Liver (tissue), 9 donors: ENCODE data around the gene EPB41L4A. TPM values are rescaled to one million over a fixed set of nuclear protein-coding genes. Genes with fewer than 3 reads are reported as not detected.

Experiments used
- DNase-seq: peaks from one replicate; pipeline ENCODE4 v3.0.0-alpha.2; 2017; ENCODE audit warnings: low spot score
- H3K27ac ChIP-seq, 2 donors: one replicate each; pipeline ENCODE4 v1.7.0; 2013; ENCODE audit warnings: inconsistent platforms in 2 of 2, low read length in 2 of 2, control low read depth in 1 of 2, low read depth in 1 of 2, mild to moderate bottlenecking in 1 of 2
- H3K27me3 ChIP-seq, 4 donors: one replicate each; pipeline versions ENCODE4 v1.6.1 to v1.7.0; 2013; ENCODE audit warnings: low read length in 3 of 4, inconsistent platforms in 1 of 4, mild to moderate bottlenecking in 1 of 4, moderate library complexity in 1 of 4; ENCODE audit not compliant: control insufficient read depth in 4 of 4, insufficient read depth in 4 of 4
- H3K36me3 ChIP-seq, 4 donors: one replicate each; pipeline versions ENCODE4 v1.6.1 to v1.7.0; 2013; ENCODE audit warnings: low read length in 3 of 4, mild to moderate bottlenecking in 3 of 4, low read depth in 1 of 4, moderate library complexity in 1 of 4; ENCODE audit not compliant: control insufficient read depth in 4 of 4, insufficient read depth in 3 of 4
- H3K4me1 ChIP-seq, 4 donors: one replicate each; pipeline versions ENCODE4 v1.6.1 to v1.7.0; 2013; ENCODE audit warnings: low read length in 3 of 4, mild to moderate bottlenecking in 3 of 4, moderate library complexity in 1 of 4; ENCODE audit not compliant: control insufficient read depth in 4 of 4, insufficient read depth in 4 of 4
- H3K4me3 ChIP-seq, 3 donors: one replicate each; pipeline versions ENCODE4 v1.6.1 to v1.7.0; 2013; ENCODE audit warnings: low read length in 3 of 3, control low read depth in 1 of 3, low read depth in 1 of 3, mild to moderate bottlenecking in 1 of 3
- H3K9ac ChIP-seq, 2 donors: one replicate each; pipeline ENCODE4 v1.7.0; 2013; ENCODE audit warnings: low read length in 2 of 2, mild to moderate bottlenecking in 2 of 2, moderate library complexity in 2 of 2, control low read depth in 1 of 2, low read depth in 1 of 2
- H3K9me3 ChIP-seq, 4 donors: one replicate each; pipeline versions ENCODE4 v1.6.1 to v1.7.0; 2013; ENCODE audit warnings: low read length in 3 of 4; ENCODE audit not compliant: control insufficient read depth in 4 of 4
- EGR1 ChIP-seq, 2 donors: IDR thresholded peaks; 2 replicates each; pipeline ENCODE4 v1.6.1; 2016 to 2018; ENCODE audit warnings: antibody characterized with exemption in 2 of 2, low read depth in 2 of 2
- FOXA1 ChIP-seq: IDR thresholded peaks from 2 replicates; pipeline ENCODE4 v1.6.1; 2016; ENCODE audit warnings: antibody characterized with exemption
- FOXA2 ChIP-seq: IDR thresholded peaks from 2 replicates; pipeline ENCODE4 v1.6.1; 2016; ENCODE audit warnings: antibody characterized with exemption
- GABPA ChIP-seq, 2 donors: IDR thresholded peaks in 1 of 2; conservative IDR thresholded peaks in 1 of 2; 2 replicates each; pipeline ENCODE4 v1.6.1; 2016; ENCODE audit warnings: antibody characterized with exemption in 2 of 2, mild to moderate bottlenecking in 1 of 2, moderate library complexity in 1 of 2
- HNF4A ChIP-seq, 2 donors: conservative IDR thresholded peaks; 2 replicates each; pipeline ENCODE4 v1.6.1; 2016; ENCODE audit warnings: antibody characterized with exemption in 2 of 2, mild to moderate bottlenecking in 2 of 2
- HNF4G ChIP-seq: IDR thresholded peaks from 2 replicates; pipeline ENCODE4 v1.6.1; 2016; ENCODE audit warnings: antibody characterized with exemption
- JUND ChIP-seq, 2 donors: IDR thresholded peaks; 2 replicates each; pipeline ENCODE4 v1.6.1; 2016; ENCODE audit warnings: antibody characterized with exemption in 2 of 2
- NR2F2 ChIP-seq: IDR thresholded peaks from 2 replicates; pipeline ENCODE4 v1.6.1; 2016; ENCODE audit warnings: antibody characterized with exemption
- RAD21 ChIP-seq, 2 donors: IDR thresholded peaks; 2 replicates each; pipeline ENCODE4 v1.6.1; 2016; ENCODE audit warnings: antibody characterized with exemption in 2 of 2, mild to moderate bottlenecking in 2 of 2
- RXRA ChIP-seq, 2 donors: IDR thresholded peaks; 2 replicates each; pipeline ENCODE4 v1.6.1; 2017 to 2018; ENCODE audit warnings: antibody characterized with exemption in 2 of 2, mild to moderate bottlenecking in 1 of 2
- SP1 ChIP-seq: IDR thresholded peaks from 2 replicates; pipeline ENCODE4 v1.6.1; 2018; ENCODE audit warnings: antibody characterized with exemption, mild to moderate bottlenecking
- TAF1 ChIP-seq: conservative IDR thresholded peaks from 2 replicates; pipeline ENCODE4 v1.6.1; 2016; ENCODE audit warnings: antibody characterized with exemption, mild to moderate bottlenecking
- YY1 ChIP-seq: IDR thresholded peaks from 2 replicates; pipeline ENCODE4 v1.6.1; 2016; ENCODE audit warnings: antibody characterized with exemption, mild to moderate bottlenecking
- WGBS: extraction: QIAGEN DNeasy Blood & Tissue Kit; methylation state at CpG from one replicate; pipeline ENCODE4 v1.1.7; 2013; 5-methylcytosine and 5-hydroxymethylcytosine counted together
- polyA plus RNA-seq, 2 donors: library from polyadenylated mRNA; stranded (reverse) in 1 of 2; unstranded in 1 of 2; fragments of 200-250 nt in 1 of 2; fragments of >200 nt in 1 of 2; fragmentation: Nextera tagmentation in 1 of 2; extraction: Ambion mirVana in 1 of 2; gene quantifications; one replicate each; pipeline versions ENCODE4 v1.2.1 to v1.2.3, GENCODE V29; 2013 to 2015
- total RNA-seq, 2 donors: library from RNA; depleted of rRNA; stranded (reverse); fragments of >200 nt; gene quantifications; one replicate each; pipeline ENCODE4 v1.2.3, GENCODE V29; 2014
- TF ChIP-seq, protein P1 (sequence below): IDR thresholded peaks from 2 replicates; pipeline ENCODE4 v1.6.1; 2016; ENCODE audit warnings: antibody characterized with exemption
- TF ChIP-seq, protein P2 (sequence below): IDR thresholded peaks from 2 replicates; pipeline ENCODE4 v1.6.1; 2016; ENCODE audit warnings: antibody characterized with exemption, mild to moderate bottlenecking
- TF ChIP-seq, protein P3 (sequence below): IDR thresholded peaks from 2 replicates; pipeline ENCODE4 v1.6.1; 2016; ENCODE audit warnings: antibody characterized with exemption
- TF ChIP-seq, protein P4 (sequence below): fragments of 150-350 bp; IDR thresholded peaks from 2 replicates; pipeline ENCODE4 v1.5.1; 2017; ENCODE audit warnings: improper control_type of control experiment, low read depth, low read length; ENCODE audit not compliant: missing input control
- TF ChIP-seq, protein P5 (sequence below): IDR thresholded peaks from 2 replicates; pipeline ENCODE4 v1.6.1; 2016; ENCODE audit warnings: antibody characterized with exemption
- donor health status: healthy.
- donor health status: healthy.
- donor health status: healthy.
- donor health status: healthy.
- donor health status: healthy.

EPB41L4A gene
- total and polyA plus RNA-seq, 4 donors, result 1.1 to 8.0 (median 3.9) TPM

DNA sequence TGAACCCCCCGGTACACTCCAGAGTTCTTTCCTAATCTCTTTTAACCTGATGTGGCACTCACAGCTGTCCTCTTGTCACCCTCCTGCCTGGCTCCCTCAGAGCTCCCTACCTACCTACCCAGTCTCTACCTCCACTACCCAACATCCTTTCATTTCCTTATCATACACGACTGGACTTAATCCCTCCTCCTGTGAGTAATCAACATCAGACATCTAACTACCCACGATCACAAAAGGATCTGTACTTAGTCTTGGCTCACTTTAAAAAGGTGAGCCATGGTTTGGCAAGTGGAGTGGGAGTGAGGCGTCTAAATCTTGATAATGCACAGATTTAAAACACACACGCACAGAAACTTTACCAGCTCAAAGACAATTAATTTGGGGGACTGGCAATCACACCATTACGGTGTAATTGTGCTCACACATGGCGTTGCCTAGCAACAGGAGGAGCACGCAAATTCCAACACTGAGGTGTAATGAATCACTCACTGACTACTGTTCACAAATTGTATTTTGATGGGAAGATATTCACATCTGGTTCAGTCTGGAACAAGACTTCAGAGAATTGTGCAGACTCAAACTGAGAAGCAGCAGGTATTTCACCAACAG lies 235.9 kb downstream of the EPB41L4A start:
- no peaks in the 10 kb centered on the region for H3K4me1 ChIP-seq
- H3K27ac ChIP-seq, result no peak overlapping the region
- no peak overlapping the region for H3K4me3 ChIP-seq
- no peak overlapping the region for H3K9ac ChIP-seq
- TF ChIP-seq YY1, result no peak
- no peak for TF ChIP-seq HNF4G
- TF ChIP-seq SP1, result no peak
- no peak for TF ChIP-seq FOXA2
- TF ChIP-seq NR2F2, result no peak
- TF ChIP-seq EGR1 (IDR thresholded peaks at IDR 0.05; ENCODE audit: low read depth in 2 of 2), result no peak
- TF ChIP-seq, protein P1, sequence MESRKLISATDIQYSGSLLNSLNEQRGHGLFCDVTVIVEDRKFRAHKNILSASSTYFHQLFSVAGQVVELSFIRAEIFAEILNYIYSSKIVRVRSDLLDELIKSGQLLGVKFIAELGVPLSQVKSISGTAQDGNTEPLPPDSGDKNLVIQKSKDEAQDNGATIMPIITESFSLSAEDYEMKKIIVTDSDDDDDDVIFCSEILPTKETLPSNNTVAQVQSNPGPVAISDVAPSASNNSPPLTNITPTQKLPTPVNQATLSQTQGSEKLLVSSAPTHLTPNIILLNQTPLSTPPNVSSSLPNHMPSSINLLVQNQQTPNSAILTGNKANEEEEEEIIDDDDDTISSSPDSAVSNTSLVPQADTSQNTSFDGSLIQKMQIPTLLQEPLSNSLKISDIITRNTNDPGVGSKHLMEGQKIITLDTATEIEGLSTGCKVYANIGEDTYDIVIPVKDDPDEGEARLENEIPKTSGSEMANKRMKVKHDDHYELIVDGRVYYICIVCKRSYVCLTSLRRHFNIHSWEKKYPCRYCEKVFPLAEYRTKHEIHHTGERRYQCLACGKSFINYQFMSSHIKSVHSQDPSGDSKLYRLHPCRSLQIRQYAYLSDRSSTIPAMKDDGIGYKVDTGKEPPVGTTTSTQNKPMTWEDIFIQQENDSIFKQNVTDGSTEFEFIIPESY, result no peak
- TF ChIP-seq, protein P2, sequence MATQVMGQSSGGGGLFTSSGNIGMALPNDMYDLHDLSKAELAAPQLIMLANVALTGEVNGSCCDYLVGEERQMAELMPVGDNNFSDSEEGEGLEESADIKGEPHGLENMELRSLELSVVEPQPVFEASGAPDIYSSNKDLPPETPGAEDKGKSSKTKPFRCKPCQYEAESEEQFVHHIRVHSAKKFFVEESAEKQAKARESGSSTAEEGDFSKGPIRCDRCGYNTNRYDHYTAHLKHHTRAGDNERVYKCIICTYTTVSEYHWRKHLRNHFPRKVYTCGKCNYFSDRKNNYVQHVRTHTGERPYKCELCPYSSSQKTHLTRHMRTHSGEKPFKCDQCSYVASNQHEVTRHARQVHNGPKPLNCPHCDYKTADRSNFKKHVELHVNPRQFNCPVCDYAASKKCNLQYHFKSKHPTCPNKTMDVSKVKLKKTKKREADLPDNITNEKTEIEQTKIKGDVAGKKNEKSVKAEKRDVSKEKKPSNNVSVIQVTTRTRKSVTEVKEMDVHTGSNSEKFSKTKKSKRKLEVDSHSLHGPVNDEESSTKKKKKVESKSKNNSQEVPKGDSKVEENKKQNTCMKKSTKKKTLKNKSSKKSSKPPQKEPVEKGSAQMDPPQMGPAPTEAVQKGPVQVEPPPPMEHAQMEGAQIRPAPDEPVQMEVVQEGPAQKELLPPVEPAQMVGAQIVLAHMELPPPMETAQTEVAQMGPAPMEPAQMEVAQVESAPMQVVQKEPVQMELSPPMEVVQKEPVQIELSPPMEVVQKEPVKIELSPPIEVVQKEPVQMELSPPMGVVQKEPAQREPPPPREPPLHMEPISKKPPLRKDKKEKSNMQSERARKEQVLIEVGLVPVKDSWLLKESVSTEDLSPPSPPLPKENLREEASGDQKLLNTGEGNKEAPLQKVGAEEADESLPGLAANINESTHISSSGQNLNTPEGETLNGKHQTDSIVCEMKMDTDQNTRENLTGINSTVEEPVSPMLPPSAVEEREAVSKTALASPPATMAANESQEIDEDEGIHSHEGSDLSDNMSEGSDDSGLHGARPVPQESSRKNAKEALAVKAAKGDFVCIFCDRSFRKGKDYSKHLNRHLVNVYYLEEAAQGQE, result no peak
- TF ChIP-seq, protein P3, sequence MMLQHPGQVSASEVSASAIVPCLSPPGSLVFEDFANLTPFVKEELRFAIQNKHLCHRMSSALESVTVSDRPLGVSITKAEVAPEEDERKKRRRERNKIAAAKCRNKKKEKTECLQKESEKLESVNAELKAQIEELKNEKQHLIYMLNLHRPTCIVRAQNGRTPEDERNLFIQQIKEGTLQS, result no peak
- TF ChIP-seq RXRA (IDR thresholded peaks at IDR 0.05), result no peak
- TF ChIP-seq TAF1, result no peak
- no peak for TF ChIP-seq HNF4A (conservative IDR thresholded peaks at IDR 0.05)
- no peak for TF ChIP-seq JUND (IDR thresholded peaks at IDR 0.05)
- TF ChIP-seq, protein P4, sequence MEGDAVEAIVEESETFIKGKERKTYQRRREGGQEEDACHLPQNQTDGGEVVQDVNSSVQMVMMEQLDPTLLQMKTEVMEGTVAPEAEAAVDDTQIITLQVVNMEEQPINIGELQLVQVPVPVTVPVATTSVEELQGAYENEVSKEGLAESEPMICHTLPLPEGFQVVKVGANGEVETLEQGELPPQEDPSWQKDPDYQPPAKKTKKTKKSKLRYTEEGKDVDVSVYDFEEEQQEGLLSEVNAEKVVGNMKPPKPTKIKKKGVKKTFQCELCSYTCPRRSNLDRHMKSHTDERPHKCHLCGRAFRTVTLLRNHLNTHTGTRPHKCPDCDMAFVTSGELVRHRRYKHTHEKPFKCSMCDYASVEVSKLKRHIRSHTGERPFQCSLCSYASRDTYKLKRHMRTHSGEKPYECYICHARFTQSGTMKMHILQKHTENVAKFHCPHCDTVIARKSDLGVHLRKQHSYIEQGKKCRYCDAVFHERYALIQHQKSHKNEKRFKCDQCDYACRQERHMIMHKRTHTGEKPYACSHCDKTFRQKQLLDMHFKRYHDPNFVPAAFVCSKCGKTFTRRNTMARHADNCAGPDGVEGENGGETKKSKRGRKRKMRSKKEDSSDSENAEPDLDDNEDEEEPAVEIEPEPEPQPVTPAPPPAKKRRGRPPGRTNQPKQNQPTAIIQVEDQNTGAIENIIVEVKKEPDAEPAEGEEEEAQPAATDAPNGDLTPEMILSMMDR, result no peak
- no peak for TF ChIP-seq GABPA (IDR thresholded peaks at IDR 0.05 in 1 of 2, conservative IDR thresholded peaks at IDR 0.05 in 1 of 2)
- TF ChIP-seq RAD21 (IDR thresholded peaks at IDR 0.05), result no peak
- TF ChIP-seq FOXA1, result no peak
- TF ChIP-seq, protein P5, sequence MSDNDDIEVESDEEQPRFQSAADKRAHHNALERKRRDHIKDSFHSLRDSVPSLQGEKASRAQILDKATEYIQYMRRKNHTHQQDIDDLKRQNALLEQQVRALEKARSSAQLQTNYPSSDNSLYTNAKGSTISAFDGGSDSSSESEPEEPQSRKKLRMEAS, result no peak
- WGBS, result 48% methylated on average over 8 of the region's 8 CpGs
- H3K27me3 ChIP-seq, result no peaks in the 10 kb centered on the region
- H3K36me3 ChIP-seq, result no peaks in the 10 kb centered on the region
- H3K9me3 ChIP-seq, result no peaks in the 10 kb centered on the region
- DNase-seq, result no peak
